UCSD-AML1 (cell line): Measurements from ENCODE around the gene MALSU1.
"Not testable (repeated sequence)": the region's sequence is repeated elsewhere in the genome, so short reads cannot be mapped to it uniquely, and the experiment has no call there.

Experiments
- DNase-seq: peaks from one replicate; lab custom pipeline; 2025; ENCODE audit not compliant: unreplicated experiment; lab: John Stamatoyannopoulos, UW

MALSU1 gene

GRCh38 chr7:23285657-23286646, 13.2 kb upstream of the MALSU1 start:
- no peak for DNase-seq

- DNase-seq: no peak
These were observed 11.5 kb upstream of the MALSU1 start for GRCh38 chr7:23287612-23288011.

GRCh38 chr7:23290993-23291392, 8.1 kb upstream of the MALSU1 start:
- no peak for DNase-seq

- no peak for DNase-seq
These were observed 7.1 kb upstream of the MALSU1 start for GRCh38 chr7:23291957-23292560.

- no peak for DNase-seq
These were observed 6.5 kb upstream of the MALSU1 start for GRCh38 chr7:23292623-23293022.

- no peak for DNase-seq
These were observed 5.6 kb upstream of the MALSU1 start for GRCh38 chr7:23293500-23294073.

GRCh38 chr7:23294549-23295400, 4.4 kb upstream of the MALSU1 start:
- DNase-seq: no peak

- DNase-seq: no peak
These were observed 3.8 kb upstream of the MALSU1 start for GRCh38 chr7:23295401-23295697.

- no peak for DNase-seq
These were observed 828 bp upstream of the MALSU1 start for GRCh38 chr7:23298141-23298881.

GRCh38 chr7:23299770-23300300, 696 bp downstream of the MALSU1 start:
- DNase-seq: peak; percentile 19

GRCh38 chr7:23306936-23307521, 7.9 kb downstream of the MALSU1 start:
- no peak for DNase-seq

- DNase-seq: no peak
These were observed 9.6 kb downstream of the MALSU1 start for GRCh38 chr7:23308754-23309153.

- not testable (repeated sequence) for DNase-seq
These were observed 13.0 kb downstream of the MALSU1 start for GRCh38 chr7:23312141-23312540.

- no peak for DNase-seq
These were observed 16.2 kb downstream of the MALSU1 start for GRCh38 chr7:23315366-23315765.

- DNase-seq: no peak
These were observed 32.0 kb downstream of the MALSU1 start for GRCh38 chr7:23331132-23331531.

- no peak for DNase-seq
These were observed 33.1 kb downstream of the MALSU1 start for GRCh38 chr7:23332193-23332592.

GRCh38 chr7:23332910-23333612, 33.9 kb downstream of the MALSU1 start:
- no peak for DNase-seq

- no peak for DNase-seq
These were observed 34.6 kb downstream of the MALSU1 start for GRCh38 chr7:23333671-23334246.

GRCh38 chr7:23334482-23335056, 35.4 kb downstream of the MALSU1 start:
- DNase-seq: no peak
